HepG2 (cell line): Measurements from ENCODE around the gene SGSM1. TPM values are rescaled to one million over a fixed set of nuclear protein-coding genes. Genes with fewer than 3 reads are reported as not detected.
A peak's percentile ranks its signal among the peaks of the same experiment; 100 is the strongest.

ENCODE experiments used
- ATAC-seq: fragments of 200-7000 bp; cut with Tn5 transposase; 3 replicates; pipeline ENCODE4 v1.9.1; 2020; ENCODE audit warnings: mild to moderate bottlenecking, moderate library complexity
- BruUV-seq: library from RNA; stranded (reverse); fragments of 400-500 nt; replicated peaks from 2 replicates; lab custom pipeline; 2021; lab: Mats Ljungman, UMichigan
- CTCF ChIA-PET: fragments of 300-600 bp; formaldehyde crosslinking; extraction: SDS; loops from one replicate; lab custom pipeline; 2021; ENCODE audit warnings: low total read pairs, inconsistent platforms, low intra/inter-chr PET ratio; lab: Yijun Ruan, JAX
- POLR2A ChIA-PET: fragments of 350-600 bp; sonication (Branson Sonifier 250); formaldehyde crosslinking; loops from one replicate; lab custom pipeline; 2020; ENCODE audit warnings: antibody characterized with exemption, inconsistent platforms; lab: Yijun Ruan, JAX
- DNase-seq: peaks from one replicate; pipeline ENCODE4 v3.0.0-alpha.2; 2015; ENCODE audit warnings: low spot score
- FAIRE-seq: peaks from 3 replicates; lab custom pipeline; 2011; peaks lifted over from hg19 to GRCh38; lab: Jason Lieb, UNC
- H2AFZ ChIP-seq: one replicate; pipeline ENCODE4 v1.6.1; 2011; ENCODE audit warnings: low read length, inconsistent platforms
- H3K27ac ChIP-seq: fragments of 300-600 bp; 3 replicates; pipeline ENCODE4 v1.8.0; 2011; ENCODE audit warnings: mixed run types, mild to moderate bottlenecking, mixed read lengths, low read length, inconsistent platforms; ENCODE audit not compliant: insufficient read depth; ENCODE audit errors: extremely low read length
- H3K27me3 ChIP-seq, 2 experiments: fragments of 200-600 bp in 1 of 2; 2 replicates in 1 of 2; 3 replicates in 1 of 2; pipeline versions ENCODE4 v1.6.0 to v1.8.0; 2011; ENCODE audit warnings: low read length in 2 of 2, mild to moderate bottlenecking in 2 of 2, moderate library complexity in 2 of 2, inconsistent platforms in 1 of 2; ENCODE audit not compliant: insufficient read depth in 2 of 2, control insufficient read depth in 1 of 2
- H3K36me3 ChIP-seq, 2 experiments: fragments of 200-600 bp in 1 of 2; replicated peaks in 1 of 2; 2 replicates in 1 of 2; 3 replicates in 1 of 2; pipeline versions ENCODE4 v1.5.1 to v1.8.0; 2011; ENCODE audit warnings: low read length in 2 of 2, inconsistent platforms in 1 of 2; ENCODE audit not compliant: insufficient read depth in 2 of 2, control insufficient read depth in 1 of 2
- H3K4me1 ChIP-seq: 2 replicates; pipeline ENCODE4 v1.5.1; 2012; ENCODE audit warnings: low read length, inconsistent platforms; ENCODE audit not compliant: insufficient read depth
- H3K4me2 ChIP-seq: 2 replicates; pipeline ENCODE4 v1.6.0; 2011; ENCODE audit warnings: low read depth, low read length, inconsistent platforms
- H3K4me3 ChIP-seq, 3 experiments: fragments of 200-600 bp in 1 of 3; sonication (generic), shearing (Covaris generic) in 1 of 3; replicated peaks in 1 of 3; 2 replicates each; pipeline ENCODE4 v1.5.1; 2011 to 2016; ENCODE audit warnings: low read length in 3 of 3, inconsistent platforms in 2 of 3, low read depth in 2 of 3, mild to moderate bottlenecking in 2 of 3, control low read depth in 1 of 3, mixed read lengths in 1 of 3; ENCODE audit not compliant: insufficient read depth in 1 of 3
- H3K79me2 ChIP-seq: one replicate; pipeline ENCODE4 v1.6.1; 2011; ENCODE audit warnings: low read length, inconsistent platforms; ENCODE audit not compliant: insufficient read depth
- H3K9ac ChIP-seq: 2 replicates; pipeline ENCODE4 v1.6.0; 2011; ENCODE audit warnings: mild to moderate bottlenecking, low read depth, low read length, inconsistent platforms; ENCODE audit not compliant: insufficient read depth
- H3K9me3 ChIP-seq: 2 replicates; pipeline ENCODE4 v1.5.1; 2012; ENCODE audit warnings: mild to moderate bottlenecking, low read length
- H4K20me1 ChIP-seq: 2 replicates; pipeline ENCODE4 v1.6.0; 2011; ENCODE audit warnings: inconsistent platforms, mild to moderate bottlenecking, low read length, moderate library complexity; ENCODE audit not compliant: insufficient read depth
- CHD4 ChIP-seq: fragments of 200-600 bp; sonication (generic); IDR thresholded peaks from 2 replicates; pipeline ENCODE4 v1.7.0; 2017; ENCODE audit warnings: mild to moderate bottlenecking, low read length, borderline replicate concordance
- PHB2 ChIP-seq: fragments of 450-650 bp; IDR thresholded peaks from 2 replicates; pipeline ENCODE4 v1.6.1; 2018; ENCODE audit not compliant: partially characterized antibody
- ZNF629 ChIP-seq: sonication (generic); formaldehyde crosslinking; conservative IDR thresholded peaks from 2 replicates; pipeline ENCODE4 v1.5.0; 2020; ENCODE audit warnings: missing genetic modification reagents
- WGBS: methylation state at CpG from one replicate; pipeline ENCODE4 v1.1.6; 2017; ENCODE audit warnings: low lambda C conversion rate; 5-methylcytosine and 5-hydroxymethylcytosine counted together
- in situ Hi-C: cut with HindIII; loops from 2 replicates; pipeline ENCODE4 v1.10.0; 2017; ENCODE audit warnings: low pct_unique_long_range_greater_than_20kb; ENCODE audit not compliant: extremely low pct_ligation_motif_present
- intact Hi-C: fragments of 100-400 bp; cut with micrococcal nuclease; formaldehyde crosslinking; loops from one replicate; pipeline ENCODE4 v1.10.0; 2022; ENCODE audit not compliant: unreplicated experiment
- polyA plus RNA-seq, 8 experiments: library from polyadenylated mRNA; depleted of rRNA in 3 of 8; stranded (reverse) in 7 of 8; unstranded in 1 of 8; fragments of >200 nt; fragmentation: Illumina TruSeq in 4 of 8; extraction: Trizol in 4 of 8; gene quantifications; 2 replicates each; pipeline versions ENCODE4 v1.2.1 to v1.2.3, GENCODE V29; 2011 to 2016; ENCODE audit warnings: low read depth in 4 of 8, missing spikeins in 1 of 8, mixed read lengths in 1 of 8; ENCODE audit not compliant: insufficient read depth in 1 of 8
- total RNA-seq, 5 experiments: library from RNA; depleted of rRNA; stranded (reverse); fragments of >200 nt; fragmentation: Illumina TruSeq; extraction: Trizol; gene quantifications; 2 replicates each; pipeline ENCODE4 v1.2.3, GENCODE V29; 2016; ENCODE audit warnings: low read depth in 1 of 5
- TF ChIP-seq, protein P1 (sequence below), 2 experiments: sonication (generic) in 1 of 2; formaldehyde crosslinking in 1 of 2; IDR thresholded peaks; 2 replicates each; pipeline versions ENCODE4 v1.4.0 to v1.6.1; 2016 to 2020; ENCODE audit warnings: borderline replicate concordance in 1 of 2, low read depth in 1 of 2, mild to moderate bottlenecking in 1 of 2, missing genetic modification reagents in 1 of 2

The SGSM1 gene
- total and polyA plus RNA-seq, 2 of the 13 experiments (the other 11 are each of a cell fraction or from before 2014, with no cell fraction given): 0.07 TPM; not detected in 1

DNA sequence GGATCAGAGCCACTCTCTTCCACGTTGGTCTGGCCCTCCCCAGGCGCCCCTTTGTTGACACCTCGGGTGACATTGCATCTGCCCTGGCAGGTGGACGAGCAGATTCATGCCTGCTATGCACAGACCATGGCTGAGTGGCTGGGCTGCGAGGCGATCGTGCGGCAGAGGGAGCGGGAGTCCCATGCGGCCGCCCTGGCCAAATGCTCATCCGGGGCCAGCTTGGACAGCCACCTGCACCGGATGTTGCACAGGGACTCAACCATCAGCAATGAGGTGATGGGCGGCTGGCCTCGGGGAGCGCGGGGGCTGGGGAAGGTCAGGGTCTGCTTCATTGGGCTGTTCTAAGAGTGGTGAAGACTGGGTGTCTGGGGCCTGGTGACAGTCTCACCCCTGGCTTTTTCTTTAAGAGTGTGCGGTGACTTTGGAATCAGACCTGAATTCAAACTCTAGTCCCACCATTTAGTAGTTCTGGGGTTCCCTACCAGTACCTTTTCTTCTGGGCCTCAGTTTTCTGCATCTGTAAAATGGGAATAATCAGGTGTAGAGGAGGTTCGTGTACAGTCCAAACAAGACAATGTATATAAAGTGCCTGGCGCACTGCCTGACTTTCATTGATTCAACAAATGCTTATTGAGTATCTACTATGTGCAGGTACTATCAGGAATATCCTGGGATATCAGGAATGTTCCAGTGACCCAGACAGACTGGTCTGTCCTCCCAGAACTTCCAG is 87.5 kb downstream of the SGSM1 start:
- no peak overlapping the region for H3K27ac ChIP-seq
- no TSS peak for BruUV-seq
- POLR2A ChIA-PET: no interaction called here
- in situ Hi-C loops: no loop called here
- no peaks in the 10 kb centered on the region for H3K9me3 ChIP-seq
- peak; percentile 56; the same call in 1 of the 2 replicates for TF ChIP-seq CHD4
- no peak for TF ChIP-seq PHB2
- TF ChIP-seq, protein P1, sequence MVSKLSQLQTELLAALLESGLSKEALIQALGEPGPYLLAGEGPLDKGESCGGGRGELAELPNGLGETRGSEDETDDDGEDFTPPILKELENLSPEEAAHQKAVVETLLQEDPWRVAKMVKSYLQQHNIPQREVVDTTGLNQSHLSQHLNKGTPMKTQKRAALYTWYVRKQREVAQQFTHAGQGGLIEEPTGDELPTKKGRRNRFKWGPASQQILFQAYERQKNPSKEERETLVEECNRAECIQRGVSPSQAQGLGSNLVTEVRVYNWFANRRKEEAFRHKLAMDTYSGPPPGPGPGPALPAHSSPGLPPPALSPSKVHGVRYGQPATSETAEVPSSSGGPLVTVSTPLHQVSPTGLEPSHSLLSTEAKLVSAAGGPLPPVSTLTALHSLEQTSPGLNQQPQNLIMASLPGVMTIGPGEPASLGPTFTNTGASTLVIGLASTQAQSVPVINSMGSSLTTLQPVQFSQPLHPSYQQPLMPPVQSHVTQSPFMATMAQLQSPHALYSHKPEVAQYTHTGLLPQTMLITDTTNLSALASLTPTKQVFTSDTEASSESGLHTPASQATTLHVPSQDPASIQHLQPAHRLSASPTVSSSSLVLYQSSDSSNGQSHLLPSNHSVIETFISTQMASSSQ (IDR thresholded peaks at IDR 0.05; ENCODE audit: low read depth): 0 out of 2 replicates have a peak, but pooled peaks have one; percentile 3
- TF ChIP-seq, protein P1 (CRISPR knock-in tag; IDR thresholded peaks at IDR 0.05; ENCODE audit: borderline replicate concordance): no peak
- peak; percentile 94 for TF ChIP-seq ZNF629 (CRISPR knock-in tag)
- CTCF ChIA-PET: no interaction called here
- FAIRE-seq (no peak), DNase-seq (no peak), ATAC-seq (no peak)
- intact Hi-C loops: no loop called here
- WGBS: 74% methylated on average over 19 of the region's 20 CpGs
- H3K4me1 ChIP-seq: peaks cover 26% of the 10 kb centered on the region
- no peak overlapping the region for H3K4me3 ChIP-seq
- no peaks in the 10 kb centered on the region for H4K20me1 ChIP-seq
- H3K9ac ChIP-seq: no peak overlapping the region
- H2AFZ ChIP-seq: no peak overlapping the region
- no peaks in the 10 kb centered on the region for H3K36me3 ChIP-seq
- 0 out of 5 replicates have a peak, but pooled peaks cover 0 to 8% of the 10 kb centered on the region in 2 experiments for H3K27me3 ChIP-seq
- H3K4me2 ChIP-seq: peak overlapping the region; percentile 88; the same call in 1 of the 2 replicates
- H3K79me2 ChIP-seq: no peaks in the 10 kb centered on the region
